Adrenal gland (tissue), 12 donors: ENCODE measurements around the gene CRYBG3. TPM values are rescaled to one million over a fixed set of nuclear protein-coding genes. Genes with fewer than 3 reads are reported as not detected.

Experiments used
- DNase-seq, 7 donors: peaks; one replicate each; pipeline ENCODE4 v3.0.0-alpha.2; 2019 to 2020
- H3K27ac ChIP-seq, 5 donors: fragments of 200-600 bp; sonication (generic) in 4 of 5; 1 replicate in 3 of 5; 2 replicates in 2 of 5; pipeline versions ENCODE4 v1.5.1 to v1.8.0; 2016 to 2020; ENCODE audit warnings: mild to moderate bottlenecking in 1 of 5
- H3K27me3 ChIP-seq: fragments of 200-600 bp; 2 replicates; pipeline ENCODE4 v1.8.0; 2021
- H3K36me3 ChIP-seq, 2 donors: fragments of 200-600 bp; replicated peaks in 1 of 2; 1 replicate in 1 of 2; 2 replicates in 1 of 2; pipeline versions ENCODE4 v1.5.1 to v1.8.0; 2018 to 2022
- H3K4me1 ChIP-seq, 2 donors: fragments of 200-600 bp; replicated peaks in 1 of 2; 1 replicate in 1 of 2; 2 replicates in 1 of 2; pipeline versions ENCODE4 v1.5.1 to v1.8.0; 2018 to 2021
- H3K4me3 ChIP-seq, 4 donors: fragments of 200-600 bp; sonication (generic) in 3 of 4; one replicate each; pipeline ENCODE4 v1.5.1; 2016 to 2018
- H3K9me3 ChIP-seq, 3 donors: fragments of 200-600 bp; sonication (generic) in 1 of 3; replicated peaks in 1 of 3; 1 replicate in 2 of 3; 2 replicates in 1 of 3; pipeline versions ENCODE4 v1.5.1 to v1.8.0; 2016 to 2021
- CTCF ChIP-seq, 6 experiments: fragments of 450-650 bp in 4 of 6; fragments of 200-600 bp in 2 of 6; sonication (generic) in 1 of 6; IDR thresholded peaks; 1 replicate in 5 of 6; 2 replicates in 1 of 6; pipeline versions ENCODE4 v1.5.1 to v1.8.0; 2016 to 2021; ENCODE audit warnings: antibody characterized with exemption in 6 of 6, mild to moderate bottlenecking in 2 of 6, moderate library complexity in 1 of 6
- POLR2A ChIP-seq, 2 donors: fragments of 450-650 bp; IDR thresholded peaks; one replicate each; pipeline ENCODE4 v1.6.1; 2017; ENCODE audit warnings: antibody characterized with exemption in 2 of 2, mild to moderate bottlenecking in 2 of 2, moderate library complexity in 1 of 2
- WGBS, 4 donors: extraction: QIAGEN DNeasy Blood & Tissue Kit in 2 of 4; methylation state at CpG; one replicate each; pipeline versions ENCODE4 v1.1.5 to v1.1.7; 2013 to 2017; 5-methylcytosine and 5-hydroxymethylcytosine counted together
- intact Hi-C, 2 donors: fragments of 100-400 bp; cut with DNase I; formaldehyde crosslinking; loops; one replicate each; pipeline versions ENCODE4 v1.14.1 to v1.15.0; 2022 to 2023
- polyA plus RNA-seq, 3 donors: library from polyadenylated mRNA; stranded (reverse); fragments of 200-250 nt in 2 of 3; fragments of 350-450 nt in 1 of 3; fragmentation: Illumina TruSeq in 1 of 3; extraction: RNeasy Lipid Tissue Mini Kit (QIAGEN cat#74804) in 1 of 3; gene quantifications; one replicate each; pipeline ENCODE4 v1.2.3, GENCODE V29; 2013 to 2014
- total RNA-seq, 9 donors: library from RNA; depleted of rRNA in 4 of 9; stranded (reverse); fragments of >200 nt in 4 of 9; fragments of 120-200 nt in 1 of 9; fragmentation: NEBNext Ultra II Directional in 1 of 9; extraction: Animal tissue kit (Norgen Biotek cat#: 25700) in 1 of 9; gene quantifications; one replicate each; pipeline versions ENCODE4 v1.1.0 to v1.2.4, GENCODE V29; 2013 to 2023
- donor health status: healthy with polysubstance abuse.
- donor health status: Bipolar disorder and iron deficiency.
- donor health status: DM: yes; HTN: yes; CAD: no.
- donor health status: DM: no; HTN: no; CAD: no.
- donor health status: DM: no; HTN: no; CAD: no.
- donor health status: DM: yes; HTN: yes; CAD: no.

The CRYBG3 gene
- total and polyA plus RNA-seq, 12 donors = 2.7 to 25.0 (median 12.5) TPM

GRCh38 chr3:97949110-97949485 lies 127.3 kb downstream of the CRYBG3 start:
- WGBS, 4 donors = 88 to 97% (median 93%) methylated on average over 2 of the region's 2 CpGs
- Histone ChIP-seq H3K36me3 (peaks cover 0 to 59% of the 10 kb centered on the region in 2 donors), H3K27ac (no peak overlapping the region), H3K9me3 (no peaks in the 10 kb centered on the region), H3K27me3 (no peaks in the 10 kb centered on the region), H3K4me1 (peaks cover 0 to 11% of the 10 kb centered on the region in 2 donors), H3K4me3 (no peak overlapping the region)
- intact Hi-C loops = no loop called here
- no peak for TF ChIP-seq CTCF (IDR thresholded peaks at IDR 0.05)
- DNase-seq = no peak

- peaks cover 0 to 11% of the 10 kb centered on the region in 2 donors for H3K4me1 ChIP-seq
- no peak for TF ChIP-seq CTCF (IDR thresholded peaks at IDR 0.05)
- TF ChIP-seq POLR2A (IDR thresholded peaks at IDR 0.05) = no peak
- 73 to 79% (median 76%) methylated on average over 5 of the region's 5 CpGs for WGBS, 4 donors
- H3K9me3 ChIP-seq = no peaks in the 10 kb centered on the region
- H3K36me3 ChIP-seq = peaks cover 0 to 58% of the 10 kb centered on the region in 2 donors
- no peak for DNase-seq
- no peaks in the 10 kb centered on the region for H3K27me3 ChIP-seq
- H3K27ac ChIP-seq = no peak overlapping the region
- no peak overlapping the region for H3K4me3 ChIP-seq
- intact Hi-C loops = no loop called here
These were observed 127.9 kb downstream of the CRYBG3 start for GRCh38 chr3:97949743-97950142.

- intact Hi-C loops = no loop called here
These were observed 128.5 kb downstream of the CRYBG3 start for GRCh38 chr3:97950360-97950759.

GRCh38 chr3:97952280-97952679 lies 130.5 kb downstream of the CRYBG3 start:
- 62 to 77% (median 68%) methylated on average over 3 of the region's 3 CpGs for WGBS, 4 donors
- no peak for TF ChIP-seq CTCF (IDR thresholded peaks at IDR 0.05)
- TF ChIP-seq POLR2A (IDR thresholded peaks at IDR 0.05) = no peak
- no peak overlapping the region for H3K4me3 ChIP-seq
- peak in 6 of 7 donors; percentile 65 to 79 (median 73) for DNase-seq
- H3K27ac ChIP-seq = peak overlapping the region in 2 of 5 donors; percentile 0 to 51
- H3K4me1 ChIP-seq = peaks cover 0 to 11% of the 10 kb centered on the region in 2 donors
- intact Hi-C loops = no loop called here
- no peaks in the 10 kb centered on the region for H3K9me3 ChIP-seq
- peaks cover 0 to 40% of the 10 kb centered on the region in 2 donors for H3K36me3 ChIP-seq
- H3K27me3 ChIP-seq = no peaks in the 10 kb centered on the region

More at GRCh38 chr3:97950360-97950759, 128.5 kb downstream of the CRYBG3 start:
- Histone ChIP-seq H3K9me3 (no peaks in the 10 kb centered on the region), H3K27ac (no peak overlapping the region), H3K4me3 (no peak overlapping the region), H3K27me3 (no peaks in the 10 kb centered on the region), H3K4me1 (peaks cover 0 to 11% of the 10 kb centered on the region in 2 donors), H3K36me3 (peaks cover 0 to 52% of the 10 kb centered on the region in 2 donors)
- TF ChIP-seq POLR2A (IDR thresholded peaks at IDR 0.05) = no peak
- TF ChIP-seq CTCF (IDR thresholded peaks at IDR 0.05) = no peak
- DNase-seq = no peak
- 87 to 95% (median 92%) methylated on average over 3 of the region's 3 CpGs for WGBS, 4 donors
